Muscle of back (tissue), 11 donors: ENCODE results near the gene PTGER1. TPM values are rescaled to one million over a fixed set of nuclear protein-coding genes. Genes with fewer than 3 reads are reported as not detected.

Experiments used
- DNase-seq, 3 donors: peaks; one replicate each; pipeline versions ENCODE4 v3.0.0 to v3.0.0-alpha.2; 2013
- polyA plus RNA-seq, 10 donors: library from polyadenylated mRNA; unstranded; fragments of 120-200 nt; gene quantifications; one replicate each; pipeline ENCODE4 v1.2.1, GENCODE V29; 2013; ENCODE audit not compliant: insufficient read length in 10 of 10

The PTGER1 gene
- polyA plus RNA-seq, 10 donors = not detected

DNA sequence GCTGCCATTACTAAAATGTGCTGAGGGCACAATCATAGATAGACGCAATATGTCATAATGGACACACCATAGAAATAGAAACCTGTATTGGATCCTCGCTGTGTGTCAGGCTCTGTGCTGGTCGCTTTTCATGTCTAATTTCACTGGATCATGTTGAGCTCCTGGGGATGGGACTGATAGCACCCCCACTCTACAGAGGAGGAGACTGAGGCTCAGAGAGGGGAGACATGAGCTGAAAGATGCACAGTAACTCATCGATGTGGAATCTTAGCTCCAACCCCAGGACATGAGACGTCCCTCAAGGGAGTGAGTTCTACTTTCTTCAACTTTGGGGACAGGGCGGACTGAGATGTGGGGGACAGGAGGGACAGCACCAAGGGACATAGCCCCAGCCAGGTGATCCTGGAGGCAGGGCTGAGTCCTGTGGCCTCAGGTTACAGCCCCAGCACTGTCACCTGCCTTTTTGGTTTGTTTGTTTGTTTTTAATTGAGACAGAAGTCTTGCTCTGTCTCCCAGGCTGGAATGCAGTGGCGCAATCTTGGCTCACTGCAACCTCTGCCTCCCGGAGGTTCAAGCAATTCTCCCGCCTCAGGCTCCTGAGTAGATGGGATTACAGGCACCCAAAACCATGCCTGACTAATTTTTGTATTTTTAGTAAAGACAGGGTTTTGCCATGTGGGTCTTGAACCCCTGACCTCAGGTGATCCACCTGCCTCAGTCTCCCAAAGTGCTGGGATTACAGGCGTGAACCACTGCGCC, 27.4 kb upstream of the PTGER1 start:
- DNase-seq = no peak

DNA sequence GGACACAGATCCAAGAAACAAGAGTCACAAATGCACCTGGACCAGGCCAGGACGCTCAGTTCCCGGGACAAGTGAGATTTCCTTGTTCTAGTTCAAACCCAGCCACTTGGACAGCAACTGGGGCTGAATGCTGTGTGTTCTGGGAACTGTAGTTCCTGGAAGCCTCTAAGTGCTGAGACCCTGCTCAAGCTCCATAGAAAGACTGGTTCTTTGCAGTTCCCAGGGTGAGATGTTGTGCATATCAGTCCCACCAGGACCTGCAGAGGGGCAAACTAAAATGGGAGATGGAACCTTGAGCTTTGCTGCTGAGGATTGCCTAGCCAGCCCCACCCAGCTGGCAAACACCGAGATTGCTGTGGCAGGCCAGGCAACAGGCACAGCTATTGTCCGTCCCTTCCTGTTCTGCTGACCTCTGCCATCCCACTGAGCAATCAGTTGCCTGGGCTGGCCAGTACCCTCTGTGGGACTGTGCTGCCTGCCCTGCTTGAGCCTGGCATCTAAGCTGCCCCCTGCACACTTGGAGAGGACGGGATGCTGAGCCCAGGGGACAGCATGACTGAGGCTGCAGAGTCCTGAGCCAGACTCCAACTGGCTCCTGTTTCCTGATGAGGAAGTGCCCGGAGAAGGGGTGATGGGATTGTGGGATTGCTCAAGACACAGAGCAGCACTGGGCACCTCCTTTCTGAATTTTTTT, 22.2 kb upstream of the PTGER1 start:
- peak in 1 of 3 donors; percentile 44 for DNase-seq

DNA sequence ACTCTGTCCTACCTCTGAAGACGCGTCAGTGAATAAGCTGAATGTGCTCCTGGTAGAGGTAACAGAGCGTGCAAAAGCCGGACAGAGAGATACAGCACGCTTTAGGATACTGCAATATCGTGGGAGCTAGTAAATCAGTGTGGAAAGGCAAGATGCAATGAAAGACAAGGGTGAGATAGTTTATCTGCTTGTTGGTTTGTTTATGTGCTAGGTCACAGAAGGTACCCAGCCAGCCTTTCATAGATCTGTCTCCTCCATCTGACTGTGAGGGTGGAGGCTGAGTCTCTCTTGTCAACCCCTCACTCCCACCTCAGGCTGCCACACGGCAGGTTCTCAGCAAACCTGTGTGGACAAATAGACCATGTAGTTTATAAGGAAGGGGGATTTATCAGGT, 21.7 kb upstream of the PTGER1 start:
- DNase-seq = no peak

DNA sequence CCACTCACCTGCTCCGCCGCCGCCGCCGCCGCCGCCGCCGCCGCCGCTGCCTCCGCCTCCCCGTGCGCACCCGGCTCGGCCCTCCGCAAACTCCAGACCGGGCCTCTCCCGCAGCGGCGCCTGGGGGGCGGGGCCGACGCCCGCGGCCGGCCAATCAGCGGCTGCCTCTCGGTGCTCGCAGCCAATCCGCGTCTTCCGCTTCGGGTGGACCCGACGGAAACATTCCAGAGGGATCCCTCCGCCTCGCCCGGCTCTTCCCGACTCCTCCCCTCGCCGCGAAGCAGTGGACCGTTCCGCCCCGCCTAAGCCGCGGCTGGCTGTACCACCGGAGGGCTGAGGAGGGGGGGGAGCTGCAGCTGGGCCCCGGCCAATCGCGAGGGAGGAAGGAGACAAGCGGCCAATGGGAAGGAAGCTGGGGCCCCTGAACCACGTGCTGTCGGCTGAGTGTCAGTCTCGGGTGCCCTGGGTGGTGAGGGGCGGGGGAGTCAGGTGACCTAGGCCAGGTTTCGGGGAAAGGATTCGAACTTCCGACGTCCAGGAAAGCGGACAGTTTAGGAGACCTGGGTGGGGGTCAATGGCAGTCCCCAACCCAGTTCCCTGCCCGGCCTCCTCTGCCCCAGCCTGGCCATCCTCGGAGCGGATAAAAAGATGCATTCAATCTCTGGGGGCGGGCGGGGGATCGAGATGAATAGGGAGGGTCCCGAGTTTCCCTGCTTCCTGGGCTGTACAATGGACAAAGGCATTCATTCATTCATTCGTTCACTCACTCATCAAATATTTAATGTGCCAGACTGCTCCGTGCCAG, 21.1 kb upstream of the PTGER1 start, which contains the start of gene GIPC1:
Gene GIPC1 (minus strand): TSS at position 99 of the 805 bp plus-strand sequence. CDS start 13,151 bp downstream, outside the sequence.
- peak; percentile 98 to 99 (median 98) for DNase-seq

DNA sequence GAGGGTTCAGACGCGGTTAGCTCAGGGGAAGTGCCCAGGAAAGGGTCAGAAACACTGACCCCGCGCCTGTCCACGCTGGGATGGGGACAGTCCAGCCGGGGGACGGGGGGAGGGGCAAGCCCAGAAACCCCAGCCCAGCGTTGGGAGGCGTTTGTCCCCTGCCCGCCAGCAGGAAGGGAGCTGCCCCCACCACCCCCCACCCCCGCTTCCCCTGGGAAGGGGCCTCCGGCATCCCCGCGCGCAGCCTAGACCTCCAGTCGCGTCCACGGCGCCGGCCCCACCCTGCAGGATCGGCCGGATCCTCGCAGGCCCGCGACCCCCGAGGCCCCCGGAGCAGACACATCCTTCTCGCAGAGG, 20.5 kb upstream of the PTGER1 start:
- no peak for DNase-seq

DNA sequence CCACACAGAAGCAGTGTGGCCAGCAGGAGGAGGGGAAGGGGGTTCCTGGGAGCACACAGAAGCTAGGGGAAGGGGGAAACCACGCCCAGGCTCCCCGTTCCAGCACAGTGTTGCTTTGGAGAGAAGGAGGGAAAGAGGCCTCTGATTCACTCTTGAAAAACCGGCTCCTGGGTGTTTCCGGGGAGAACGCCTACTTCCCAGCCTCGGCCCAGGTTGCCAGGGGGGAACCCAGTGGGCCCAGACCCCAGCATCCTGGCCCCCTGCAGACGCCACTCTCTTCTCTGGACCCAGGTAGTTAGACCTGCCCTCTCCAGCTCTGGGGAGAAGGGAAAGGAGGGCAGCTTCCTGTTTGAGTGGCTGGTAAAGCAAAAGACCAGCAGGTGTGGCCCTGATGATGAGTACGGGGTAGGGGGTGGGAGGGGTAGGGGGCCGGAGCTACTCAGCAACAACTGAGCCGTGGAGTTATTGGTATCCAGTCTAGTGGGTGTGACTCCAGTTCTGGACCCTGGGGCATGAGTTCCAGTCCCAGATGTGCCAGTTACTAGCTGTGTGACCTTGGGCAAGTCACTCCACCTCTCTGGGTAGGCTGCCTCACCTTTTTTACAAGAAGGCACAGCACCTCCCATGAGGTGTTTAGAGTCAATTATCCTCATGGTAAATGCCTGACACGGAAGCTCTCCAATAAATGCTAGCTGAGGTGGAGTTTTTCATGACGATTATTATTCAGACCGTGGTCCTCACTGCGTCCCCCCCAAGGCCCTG, 19.9 kb upstream of the PTGER1 start:
- no peak for DNase-seq

DNA sequence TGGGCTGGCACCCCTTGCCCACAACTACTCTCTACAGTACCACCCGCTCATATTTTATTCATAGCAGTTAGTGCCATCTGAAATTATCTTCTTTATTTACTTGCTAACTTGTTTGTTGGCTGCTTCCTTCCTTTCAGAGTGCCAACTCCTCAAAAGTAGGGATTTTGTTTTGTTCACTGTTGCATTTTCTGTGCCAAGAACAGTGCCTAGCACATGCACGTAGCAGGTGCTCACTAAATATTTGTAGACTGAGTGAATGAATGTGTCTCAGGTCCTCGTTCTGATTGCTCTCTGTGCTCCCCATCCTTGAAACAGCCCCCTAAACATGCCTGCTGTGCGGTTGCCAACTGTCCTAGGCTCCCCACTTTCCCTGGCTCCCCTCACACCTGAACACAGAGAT, 19.3 kb upstream of the PTGER1 start:
- DNase-seq = no peak

DNA sequence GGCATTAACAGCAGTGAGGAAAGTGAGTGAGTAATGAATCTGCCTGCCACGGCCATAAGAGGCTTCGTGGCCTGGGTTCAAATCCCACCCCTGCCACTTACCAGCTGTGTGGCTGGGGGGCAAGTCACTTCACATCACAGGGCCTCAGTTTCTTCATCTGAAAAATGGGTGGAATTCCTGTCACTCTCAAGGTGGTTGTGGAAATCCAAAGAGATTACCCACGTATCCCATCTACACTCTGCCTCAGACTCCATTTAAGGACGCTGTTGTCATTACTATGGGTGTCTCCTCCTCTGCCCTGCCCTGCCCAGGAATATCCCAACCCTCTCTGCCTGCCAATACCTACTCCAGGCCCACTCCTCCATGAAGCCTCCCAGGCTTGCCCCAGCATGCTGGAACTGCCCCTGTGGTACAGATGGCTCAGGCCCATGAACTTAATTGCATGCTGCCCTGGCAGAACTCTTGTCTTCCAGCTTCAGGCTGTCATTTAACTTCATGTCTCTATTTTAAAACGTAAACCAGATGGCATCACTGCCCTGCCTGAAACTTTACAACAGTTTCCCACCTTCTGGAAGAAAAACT, 17.7 kb upstream of the PTGER1 start:
- no peak for DNase-seq

DNA sequence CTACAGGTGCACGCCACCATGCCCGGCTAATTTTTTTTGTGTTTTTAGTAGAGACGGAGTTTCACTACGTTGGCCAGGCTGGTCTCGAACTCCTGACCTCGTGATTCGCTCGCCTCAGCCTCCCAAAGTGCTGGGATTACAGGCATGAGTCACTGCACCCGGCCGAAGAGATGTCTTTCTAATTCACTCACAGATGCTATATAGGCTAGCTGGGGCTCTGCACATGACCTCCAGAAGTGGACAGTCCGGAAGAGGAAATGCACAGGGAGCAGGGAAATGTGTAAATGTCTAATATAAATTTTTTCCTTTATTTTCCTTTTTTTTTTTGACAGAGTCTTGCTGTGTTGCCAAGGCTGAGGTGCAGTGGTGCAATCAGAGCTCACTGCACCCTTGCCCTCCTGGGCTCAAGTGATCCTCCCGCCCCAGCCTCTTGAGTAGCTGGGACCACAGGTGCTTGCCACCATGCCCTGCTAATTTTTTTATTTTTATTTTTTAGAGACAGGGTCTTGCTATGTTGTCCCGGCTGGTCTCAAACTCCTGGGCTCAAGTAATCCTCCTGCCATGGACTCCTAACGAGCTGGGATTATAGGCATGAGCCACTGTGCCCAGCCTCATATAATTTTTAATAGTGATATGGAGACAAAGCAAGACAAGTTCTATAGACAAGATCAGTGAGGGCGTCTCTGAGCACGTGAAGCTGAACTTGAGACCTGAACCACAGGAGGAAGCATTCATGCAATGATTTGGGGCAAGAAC, 12.4 kb upstream of the PTGER1 start:
- no peak for DNase-seq

DNA sequence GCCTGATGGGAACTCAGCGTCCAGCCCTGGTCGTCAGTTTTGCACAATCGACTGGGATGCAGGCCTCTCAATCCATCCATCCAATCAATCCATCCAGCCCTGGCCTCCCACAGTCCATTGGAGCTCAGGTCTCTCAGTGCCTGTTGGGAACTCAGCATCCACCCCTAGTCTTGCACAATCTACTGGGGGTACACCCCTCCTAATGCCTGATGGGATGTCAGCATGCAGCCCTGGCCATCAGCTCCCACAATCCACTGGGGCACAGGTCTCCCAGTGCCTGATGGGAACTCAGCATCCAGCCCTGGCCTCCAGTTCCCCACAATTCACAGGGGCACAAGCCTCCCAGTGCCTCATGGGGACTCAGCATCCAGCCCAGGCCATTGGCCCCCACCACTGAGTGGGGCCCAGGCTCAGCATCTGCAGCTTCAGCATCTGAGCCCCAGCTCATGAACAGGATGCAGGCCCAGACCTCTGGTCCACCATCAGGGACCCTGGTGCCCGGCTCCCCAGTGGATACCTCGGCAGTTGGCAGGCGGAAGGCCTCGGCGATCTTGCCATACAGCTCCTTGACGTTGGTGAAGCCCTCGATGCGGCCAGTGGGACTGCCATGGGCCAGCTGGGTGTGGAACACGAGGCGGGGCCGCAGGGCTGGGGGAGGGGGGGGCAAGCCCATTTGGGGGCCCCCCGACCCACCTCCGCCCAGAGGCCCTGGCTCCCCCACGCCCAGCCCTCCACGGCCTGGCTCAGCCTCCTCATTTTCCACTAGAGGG, 7.2 kb upstream of the PTGER1 start:
- no peak for DNase-seq

DNA sequence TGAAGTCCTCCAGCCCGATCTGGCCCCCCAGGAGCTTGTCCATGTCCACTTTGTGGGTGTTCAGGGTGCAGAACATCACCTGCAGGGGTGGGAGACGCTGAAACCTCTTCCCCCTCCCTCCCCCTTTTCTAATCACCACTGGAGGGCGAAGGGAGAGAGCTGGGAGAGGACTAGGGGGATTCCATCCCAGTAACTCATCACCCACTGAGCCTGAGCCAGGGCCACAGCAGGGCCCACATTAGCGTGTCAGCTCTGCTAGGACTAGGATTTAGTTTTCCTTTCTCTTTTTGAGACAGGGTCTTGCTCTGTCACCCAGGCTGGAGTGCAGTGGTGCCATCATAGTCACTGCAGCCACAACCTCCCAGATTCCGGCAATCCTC, 5.5 kb upstream of the PTGER1 start:
- DNase-seq = no peak

DNA sequence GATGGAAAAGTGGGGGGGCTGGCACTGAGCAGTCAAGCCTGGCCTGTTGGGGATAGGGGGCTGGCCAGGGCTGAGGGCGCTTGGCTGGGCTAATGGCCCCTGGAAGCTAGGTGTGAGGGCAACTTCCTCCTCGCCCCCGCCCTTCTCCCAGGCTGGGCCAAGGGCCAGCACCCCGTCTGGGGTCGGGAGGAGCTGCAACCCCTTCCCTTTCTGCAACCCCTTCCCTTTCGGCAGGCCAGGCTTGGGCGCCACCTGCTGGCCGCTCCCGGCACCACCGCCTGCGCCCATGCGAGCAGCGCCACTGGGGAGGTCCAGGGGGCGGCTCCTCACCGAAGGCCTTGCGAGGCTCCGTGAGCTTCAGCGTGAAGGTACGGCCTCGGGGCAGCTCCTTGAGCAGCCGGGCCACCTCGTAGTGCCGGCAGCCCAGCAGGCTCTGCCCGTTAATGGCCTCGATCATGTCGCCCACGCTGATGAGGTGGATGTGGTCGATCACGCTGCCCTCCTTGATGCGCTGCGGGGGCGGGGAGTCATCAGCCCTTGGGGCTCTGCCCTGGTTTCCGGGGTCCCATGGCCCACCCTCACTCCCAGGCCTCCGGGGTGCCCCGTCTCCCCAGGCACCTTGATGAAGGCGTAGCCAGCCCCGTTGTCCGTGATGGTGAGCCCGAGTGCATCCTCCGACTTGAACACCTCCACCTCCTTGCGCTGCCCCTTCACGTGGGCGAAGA, 5.0 kb upstream of the PTGER1 start:
- peak in 1 of 3 donors; percentile 56 for DNase-seq

DNA sequence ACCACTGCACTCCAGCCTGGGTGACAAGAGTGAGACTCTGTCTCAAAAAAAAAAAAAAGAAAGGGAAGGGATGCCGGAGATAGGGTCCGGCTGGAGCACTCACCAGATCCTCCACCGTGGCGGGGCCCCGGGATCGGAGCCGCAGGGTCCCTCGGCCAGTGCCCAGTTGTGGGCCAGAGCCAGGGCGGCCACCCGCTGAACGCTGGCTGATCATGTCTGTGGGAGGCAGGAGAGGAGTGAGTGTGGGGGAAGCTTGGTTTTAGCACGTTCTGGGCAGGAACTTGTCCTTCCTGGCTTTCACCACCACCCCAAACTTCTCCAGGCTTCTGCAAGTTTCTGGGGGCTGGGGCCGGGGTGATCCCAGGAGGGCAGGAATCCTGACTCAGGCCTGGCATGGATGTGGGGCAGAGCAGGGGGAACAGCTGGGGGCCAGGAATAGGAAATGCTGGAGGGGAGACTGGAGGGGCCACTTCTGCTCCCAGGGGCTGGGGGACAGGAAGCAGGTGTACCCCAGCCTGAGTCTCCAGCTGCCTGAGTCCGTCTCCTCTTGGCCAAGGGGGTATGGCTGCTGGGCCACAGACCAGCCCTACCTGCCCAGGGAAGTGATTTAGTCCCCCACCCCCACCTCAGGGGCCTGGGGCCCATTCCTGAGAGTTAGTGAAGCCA, 4.3 kb upstream of the PTGER1 start:
- DNase-seq = no peak

DNA sequence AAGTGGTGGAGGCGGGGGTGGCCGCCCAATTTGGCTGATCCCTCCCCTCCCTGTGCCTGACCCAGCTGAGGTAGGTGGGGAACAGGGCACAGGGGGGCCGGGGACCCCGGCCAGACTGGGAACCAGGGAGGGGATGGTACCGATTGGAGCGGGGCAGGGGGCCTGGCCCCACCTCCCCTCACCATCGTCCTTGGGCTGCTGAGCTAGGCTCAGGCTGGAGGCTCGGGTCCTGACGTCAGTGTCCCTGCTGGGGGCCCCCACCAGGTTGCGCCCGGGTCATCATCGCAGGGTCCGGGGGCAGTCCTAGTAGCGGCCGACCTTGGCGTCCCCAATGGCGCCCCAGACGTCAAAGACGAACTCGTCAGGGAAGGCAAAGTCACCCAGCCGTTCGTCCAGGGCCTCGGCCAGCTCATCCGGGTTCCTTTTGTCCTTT, 3.0 kb upstream of the PTGER1 start:
- DNase-seq = no peak

DNA sequence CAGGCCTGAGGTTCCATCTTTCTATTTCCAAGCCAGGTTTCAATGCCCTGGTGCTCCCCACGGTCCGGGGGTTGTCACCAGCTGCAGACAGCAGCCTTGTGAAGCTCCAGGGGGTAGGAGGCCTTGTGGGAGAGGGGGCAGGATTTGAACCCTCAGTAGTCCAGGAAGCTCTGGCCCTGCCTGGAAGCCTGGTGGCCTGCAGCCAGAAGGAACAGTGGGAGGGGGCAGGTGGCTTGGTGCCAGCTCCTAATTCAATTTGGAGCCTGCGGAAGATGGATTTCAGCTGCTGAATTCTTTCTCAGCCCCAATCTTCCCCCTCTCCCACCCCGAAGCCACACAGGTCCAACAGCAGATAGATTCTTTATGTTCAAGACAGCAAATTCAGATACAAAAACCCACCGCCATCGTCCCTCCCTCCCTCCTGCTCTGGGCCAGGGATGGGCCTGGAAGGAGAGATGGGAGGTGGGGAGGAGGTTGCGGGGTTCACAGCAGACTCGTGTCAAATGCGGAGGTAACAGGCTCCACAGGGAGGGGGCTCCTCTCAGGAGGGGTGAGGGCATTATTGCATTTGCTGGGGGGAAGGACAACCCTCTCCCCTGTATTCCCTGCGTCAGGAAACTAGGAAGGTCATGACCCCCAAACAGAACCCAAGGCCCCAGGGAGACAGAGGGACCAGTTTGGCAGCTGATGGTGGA, 2.4 kb upstream of the PTGER1 start:
- DNase-seq = peak in 1 of 3 donors; percentile 72

DNA sequence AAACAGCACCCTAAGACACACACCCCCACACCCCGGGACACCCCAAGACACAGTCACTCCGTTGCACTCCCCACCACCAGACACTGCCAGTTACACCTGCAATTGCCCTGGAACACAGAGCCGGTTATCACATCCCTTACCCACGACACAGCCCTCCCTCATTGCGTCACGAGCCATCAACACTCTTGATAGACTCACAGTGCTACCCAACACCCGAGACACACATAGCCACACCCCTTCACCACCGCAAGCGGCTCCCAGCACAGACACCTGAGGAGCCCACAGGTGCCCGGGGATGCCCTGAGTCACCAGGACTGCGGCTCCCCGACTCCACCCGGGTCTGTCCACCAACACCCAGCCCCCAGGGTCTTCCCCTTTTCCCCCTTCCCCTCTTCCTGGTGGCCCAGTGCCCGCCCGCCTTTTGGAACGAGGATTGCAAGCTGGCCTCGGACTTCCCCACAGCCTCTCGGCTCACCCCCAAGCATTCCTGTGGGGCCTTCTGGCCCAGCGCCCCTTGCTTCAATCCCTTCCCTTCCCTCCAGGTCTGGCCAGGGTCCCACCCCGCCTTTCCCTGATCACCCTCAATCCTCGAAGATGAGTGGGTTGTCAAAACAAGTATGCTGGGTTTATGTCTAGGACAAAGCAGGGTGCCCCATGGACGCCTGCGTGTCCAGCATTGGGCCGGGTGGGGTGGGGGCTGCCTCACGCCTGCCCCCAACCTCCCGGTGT, 1.7 kb upstream of the PTGER1 start:
- peak in 1 of 3 donors; percentile 58 for DNase-seq

DNA sequence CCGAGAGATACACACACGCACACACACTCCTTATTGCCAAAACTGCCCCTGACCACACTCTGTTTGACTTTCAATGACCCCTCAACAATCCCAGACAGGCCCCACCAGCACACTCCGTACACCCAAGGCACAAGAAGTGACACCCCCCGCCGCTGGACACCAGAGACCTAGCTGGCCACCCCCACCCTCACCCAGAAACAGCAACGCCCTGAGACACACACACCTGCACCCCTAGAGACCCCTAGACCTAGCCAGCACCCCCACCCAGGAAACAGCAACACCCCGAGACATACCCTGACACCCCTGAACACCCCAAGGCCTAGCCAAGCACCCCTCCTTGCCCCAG, 1.1 kb upstream of the PTGER1 start:
- DNase-seq = no peak
